NCI-H2196 treated with DMSO at 0.1 percent for 48 hours (cell line): ENCODE data around the gene TMEM273.

Experiments
- DNase-seq: peaks from one replicate; lab custom pipeline; 2025; ENCODE audit not compliant: unreplicated experiment; lab: John Stamatoyannopoulos, UW

The TMEM273 gene

GRCh38 chr10:49177391-49178355 lies 10.5 kb downstream of the TMEM273 start:
- DNase-seq = no peak

GRCh38 chr10:49176310-49177268 lies 11.6 kb downstream of the TMEM273 start:
- DNase-seq = no peak

- no peak for DNase-seq
Measured at GRCh38 chr10:49175587-49176309, 12.4 kb downstream of the TMEM273 start.

- no peak for DNase-seq
Measured at GRCh38 chr10:49174926-49175500, 13.2 kb downstream of the TMEM273 start.

GRCh38 chr10:49174261-49174925 lies 13.8 kb downstream of the TMEM273 start:
- no peak for DNase-seq

- no peak for DNase-seq
Measured at GRCh38 chr10:49173853-49174252, 14.3 kb downstream of the TMEM273 start.

GRCh38 chr10:49173201-49173772 lies 14.9 kb downstream of the TMEM273 start:
- DNase-seq = no peak

- no peak for DNase-seq
Measured at GRCh38 chr10:49172777-49173132, 15.4 kb downstream of the TMEM273 start.

- DNase-seq = no peak
Measured at GRCh38 chr10:49172061-49172776, 16.0 kb downstream of the TMEM273 start.

GRCh38 chr10:49171326-49172060 lies 16.7 kb downstream of the TMEM273 start:
- DNase-seq = no peak

GRCh38 chr10:49170632-49171325 lies 17.4 kb downstream of the TMEM273 start:
- DNase-seq = no peak

- no peak for DNase-seq
Measured at GRCh38 chr10:49169776-49170175, 18.4 kb downstream of the TMEM273 start.

- no peak for DNase-seq
Measured at GRCh38 chr10:49168831-49169500, 19.2 kb downstream of the TMEM273 start.

GRCh38 chr10:49168171-49168540 lies 20.0 kb downstream of the TMEM273 start:
- DNase-seq = no peak

GRCh38 chr10:49167425-49168170 lies 20.6 kb downstream of the TMEM273 start:
- DNase-seq = no peak

GRCh38 chr10:49166484-49167400 lies 21.4 kb downstream of the TMEM273 start:
- DNase-seq = no peak
